ENCODE measurements around the gene RAB17. TPM values are rescaled to one million over a fixed set of nuclear protein-coding genes. Genes with fewer than 3 reads are reported as not detected.
"Not testable (repeated sequence)": the region's sequence is repeated elsewhere in the genome, so short reads cannot be mapped to it uniquely, and the experiment has no call there.

Gene RAB17
- total and polyA plus RNA-seq, 4 experiments from 2014 or later: not detected

DNA sequence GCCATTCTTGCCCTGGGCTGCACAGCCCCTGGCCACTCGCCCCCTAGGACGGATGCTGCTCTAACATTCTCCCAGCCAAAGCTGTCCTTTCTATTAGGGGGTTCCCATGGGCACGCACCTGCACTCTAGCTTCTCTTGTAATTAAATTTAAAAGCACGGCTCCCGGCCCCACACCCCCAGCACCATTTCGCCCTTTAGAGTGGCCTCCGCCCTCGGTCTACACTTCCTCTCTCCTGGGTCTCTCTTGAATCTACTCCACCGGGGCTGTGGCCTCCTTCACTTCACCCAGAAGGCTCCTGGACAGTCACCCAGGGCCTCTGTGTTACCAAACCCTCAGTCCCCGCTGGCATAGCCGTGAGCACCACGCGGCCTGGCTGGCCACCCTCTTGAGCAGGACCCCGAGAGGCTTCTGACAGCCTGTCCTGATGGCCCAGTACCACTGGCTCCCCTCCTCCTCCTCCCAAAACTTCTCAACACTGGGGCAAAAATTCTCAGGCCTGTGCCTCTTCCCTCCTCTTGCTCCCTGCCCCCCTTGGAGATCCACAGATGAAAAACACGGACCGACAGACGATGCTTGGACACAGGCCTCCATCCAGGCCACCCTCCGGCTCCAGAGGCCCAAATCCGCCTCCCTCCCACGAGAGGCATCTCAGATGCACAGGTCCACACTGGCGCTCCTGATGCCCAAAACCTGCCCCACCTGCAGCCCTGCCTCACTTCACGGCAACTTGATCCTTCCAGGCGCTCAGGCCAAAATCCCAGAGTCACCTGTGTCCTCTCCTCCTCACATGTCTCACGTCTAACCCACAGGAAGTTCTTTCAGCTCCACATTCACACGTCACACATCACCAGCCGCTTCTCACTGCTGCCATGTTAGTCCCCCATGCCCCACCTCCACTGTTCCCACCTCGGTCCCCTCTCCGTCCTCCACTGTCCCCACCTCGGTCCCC, 6.9 kb upstream of the RAB17 start:
- Histone ChIP-seq H3K27me3 (ENCODE audit: insufficient read depth, low read length) (no peaks in the 10 kb centered on the region), H3K4me3 (ENCODE audit: low read length in 2 of 2) (no peak overlapping the region), H3K27ac (ENCODE audit: low read depth, low read length) (no peak overlapping the region), H3K9me3 (ENCODE audit: control insufficient read depth in 1 of 2, low read length in 2 of 2) (no peaks in the 10 kb centered on the region), H3K4me1 (ENCODE audit: insufficient read depth, low read length) (peaks cover 1% of the 10 kb centered on the region), H3K36me3 (ENCODE audit: insufficient read depth, low read length) (no peaks in the 10 kb centered on the region)
- H3K27ac Mint-ChIP-seq: peak overlapping the region in 3 of 7 donors; percentile 42 to 79 (median 65)
- CTCF ChIA-PET (ENCODE audit: partially characterized antibody): no interaction called here
- no peaks in the 10 kb centered on the region for H3K9me3 Mint-ChIP-seq
- intact Hi-C loops (cut with micrococcal nuclease): no loop called here
- POLR2A ChIA-PET (ENCODE audit: partially characterized antibody): no interaction called here
- H3K4me1 Mint-ChIP-seq: peaks cover under 1 to 6% (median 2%) of the 10 kb centered on the region in 4 donors
- DNase-seq: no peak
- no peaks in the 10 kb centered on the region for H3K36me3 Mint-ChIP-seq
- H3K4me3 Mint-ChIP-seq: no peak overlapping the region
- H3K27me3 Mint-ChIP-seq: peaks cover 0 to 1% of the 10 kb centered on the region in 2 donors

GRCh38 chr2:237596520-237597195, 6.1 kb upstream of the RAB17 start:
- Histone ChIP-seq H3K27me3 (ENCODE audit: insufficient read depth, low read length) (no peaks in the 10 kb centered on the region), H3K4me1 (ENCODE audit: insufficient read depth, low read length) (peaks cover 1% of the 10 kb centered on the region), H3K4me3 (ENCODE audit: low read length in 2 of 2) (no peak overlapping the region), H3K9me3 (ENCODE audit: control insufficient read depth in 1 of 2, low read length in 2 of 2) (no peaks in the 10 kb centered on the region), H3K27ac (ENCODE audit: low read depth, low read length) (no peak overlapping the region), H3K36me3 (ENCODE audit: insufficient read depth, low read length) (no peaks in the 10 kb centered on the region)
- DNase-seq: no peak
- Mint-ChIP-seq H3K9me3 (no peaks in the 10 kb centered on the region), H3K4me3 (no peak overlapping the region), H3K36me3 (no peaks in the 10 kb centered on the region), H3K27me3 (peaks cover 0 to 1% of the 10 kb centered on the region in 2 donors), H3K27ac (peak overlapping the region in 1 of 7 donors; percentile 68), H3K4me1 (peaks cover under 1 to 2% (median 2%) of the 10 kb centered on the region in 4 donors)
- intact Hi-C loops (cut with micrococcal nuclease): no loop called here
- ChIA-PET POLR2A (ENCODE audit: partially characterized antibody) (no interaction called here), CTCF (ENCODE audit: partially characterized antibody) (no interaction called here)

DNA sequence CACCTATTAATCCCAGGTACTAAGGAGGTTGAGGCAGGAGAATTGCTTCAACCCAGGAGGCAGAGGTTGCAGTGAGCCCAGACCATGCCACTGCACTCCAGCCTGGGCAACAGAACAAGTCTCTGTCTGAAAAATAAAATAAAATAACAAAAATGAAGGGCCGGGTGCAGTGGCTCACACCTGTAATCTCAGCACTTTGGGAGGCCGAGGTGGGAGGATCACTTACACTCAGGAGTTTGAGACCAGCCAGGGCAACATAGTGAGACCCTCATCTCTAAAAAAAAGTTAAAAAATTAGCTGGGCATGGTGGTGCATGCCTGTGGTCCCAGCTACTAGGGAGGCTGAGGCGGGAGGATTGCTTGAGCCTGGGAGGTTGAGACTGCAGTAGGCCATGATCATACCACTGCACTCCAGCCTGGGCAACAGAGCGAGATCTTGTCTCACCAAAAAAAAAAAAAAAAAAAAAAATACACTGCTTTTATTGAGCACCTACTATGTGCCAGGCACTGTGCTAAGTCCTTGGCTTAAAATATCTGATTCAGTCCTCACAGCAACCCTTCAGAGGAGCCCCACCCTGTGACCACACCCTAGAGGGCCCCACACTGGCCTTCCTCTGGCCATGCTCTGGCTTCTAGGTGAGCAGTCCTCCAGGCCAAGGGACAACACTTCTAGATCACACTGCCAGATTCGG, 5.4 kb upstream of the RAB17 start:
- H3K36me3 ChIP-seq (ENCODE audit: insufficient read depth, low read length); H3K27me3 ChIP-seq (ENCODE audit: insufficient read depth, low read length); H3K4me3 ChIP-seq (ENCODE audit: low read length in 2 of 2); DNase-seq; H3K27me3 Mint-ChIP-seq; POLR2A ChIA-PET (ENCODE audit: partially characterized antibody); CTCF ChIA-PET (ENCODE audit: partially characterized antibody); H3K4me3 Mint-ChIP-seq; intact Hi-C loops (cut with micrococcal nuclease); H3K27ac ChIP-seq (ENCODE audit: low read depth, low read length); H3K4me1 ChIP-seq (ENCODE audit: insufficient read depth, low read length); H3K9me3 ChIP-seq (ENCODE audit: control insufficient read depth in 1 of 2, low read length in 2 of 2); H3K4me1 Mint-ChIP-seq; H3K36me3 Mint-ChIP-seq; H3K9me3 Mint-ChIP-seq: not testable (repeated sequence)
- peak overlapping the region in 2 of 7 donors; percentile 60 to 68 for H3K27ac Mint-ChIP-seq

- no peak overlapping the region for H3K4me3 ChIP-seq (ENCODE audit: low read length in 2 of 2)
- H3K27me3 Mint-ChIP-seq: peaks cover 0 to 1% of the 10 kb centered on the region in 2 donors
- no peaks in the 10 kb centered on the region for H3K36me3 Mint-ChIP-seq
- peaks cover 9% of the 10 kb centered on the region for H3K4me1 ChIP-seq (ENCODE audit: insufficient read depth, low read length)
- H3K36me3 ChIP-seq (ENCODE audit: insufficient read depth, low read length): no peaks in the 10 kb centered on the region
- no peaks in the 10 kb centered on the region for H3K9me3 ChIP-seq (ENCODE audit: control insufficient read depth in 1 of 2, low read length in 2 of 2)
- H3K27ac Mint-ChIP-seq: no peak overlapping the region
- ChIA-PET CTCF (ENCODE audit: partially characterized antibody) (no interaction called here), POLR2A (ENCODE audit: partially characterized antibody) (no interaction called here)
- H3K9me3 Mint-ChIP-seq: no peaks in the 10 kb centered on the region
- DNase-seq: no peak
- peaks cover 7 to 11% (median 9%) of the 10 kb centered on the region in 4 donors for H3K4me1 Mint-ChIP-seq
- intact Hi-C loops (cut with micrococcal nuclease): no loop called here
- no peak overlapping the region for H3K27ac ChIP-seq (ENCODE audit: low read depth, low read length)
- H3K27me3 ChIP-seq (ENCODE audit: insufficient read depth, low read length): no peaks in the 10 kb centered on the region
- no peak overlapping the region for H3K4me3 Mint-ChIP-seq
Observed at GRCh38 chr2:237594514-237594871, 4.0 kb upstream of the RAB17 start.

DNA sequence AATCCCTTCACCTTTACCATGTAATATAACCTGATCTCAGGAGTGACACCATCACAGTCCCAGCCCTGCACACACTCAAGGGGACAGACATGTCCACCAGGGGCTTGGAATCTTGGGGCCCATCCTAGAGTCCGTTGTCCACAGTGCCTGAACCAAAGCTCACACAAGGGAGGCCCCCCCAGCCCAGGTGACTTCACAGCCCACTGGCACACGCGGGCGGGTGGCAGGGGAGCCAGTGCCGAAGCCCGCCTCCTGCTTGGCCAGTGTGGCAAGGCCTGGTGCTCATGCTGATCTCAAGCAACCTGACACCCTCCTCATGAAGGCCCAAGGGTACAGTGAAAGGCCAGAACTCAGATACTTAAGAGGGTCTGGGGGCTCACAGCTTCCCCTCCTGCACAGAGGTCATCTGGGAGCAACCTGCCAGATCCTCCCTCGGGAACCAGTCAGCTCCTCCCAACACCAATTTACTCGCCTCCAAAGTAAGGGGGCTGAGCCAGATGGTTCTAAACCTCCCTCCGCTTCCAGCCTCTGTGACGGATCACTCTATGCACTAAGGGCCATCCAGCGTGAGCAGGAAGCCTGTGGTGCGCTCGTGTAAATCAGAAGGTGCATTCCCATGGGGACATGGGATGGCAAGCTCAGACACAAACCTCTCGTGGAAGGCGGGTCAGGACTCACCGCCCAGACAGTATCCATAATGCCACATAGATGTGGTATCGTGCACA, 3.2 kb upstream of the RAB17 start:
- Histone ChIP-seq H3K27ac (ENCODE audit: low read depth, low read length) (no peak overlapping the region), H3K36me3 (ENCODE audit: insufficient read depth, low read length) (no peaks in the 10 kb centered on the region), H3K4me3 (ENCODE audit: low read length in 2 of 2) (no peak overlapping the region), H3K9me3 (ENCODE audit: control insufficient read depth in 1 of 2, low read length in 2 of 2) (no peaks in the 10 kb centered on the region), H3K27me3 (ENCODE audit: insufficient read depth, low read length) (no peaks in the 10 kb centered on the region), H3K4me1 (ENCODE audit: insufficient read depth, low read length) (peaks cover 9% of the 10 kb centered on the region)
- Mint-ChIP-seq H3K4me1 (peaks cover 7 to 11% (median 9%) of the 10 kb centered on the region in 4 donors), H3K27me3 (peaks cover 0 to 1% of the 10 kb centered on the region in 2 donors), H3K27ac (peak overlapping the region in 2 of 7 donors; percentile 53 to 73), H3K4me3 (peak overlapping the region in 1 of 8 donors; percentile 23), H3K9me3 (no peaks in the 10 kb centered on the region), H3K36me3 (no peaks in the 10 kb centered on the region)
- POLR2A ChIA-PET (ENCODE audit: partially characterized antibody): no interaction called here
- no peak for DNase-seq
- intact Hi-C loops (cut with micrococcal nuclease): no loop called here
- CTCF ChIA-PET (ENCODE audit: partially characterized antibody): no interaction called here

GRCh38 chr2:237593036-237593435, 2.5 kb upstream of the RAB17 start:
- Histone ChIP-seq H3K27ac (ENCODE audit: low read depth, low read length) (no peak overlapping the region), H3K4me3 (ENCODE audit: low read length in 2 of 2) (no peak overlapping the region), H3K4me1 (ENCODE audit: insufficient read depth, low read length) (peaks cover 9% of the 10 kb centered on the region), H3K36me3 (ENCODE audit: insufficient read depth, low read length) (no peaks in the 10 kb centered on the region), H3K9me3 (ENCODE audit: control insufficient read depth in 1 of 2, low read length in 2 of 2) (no peaks in the 10 kb centered on the region), H3K27me3 (ENCODE audit: insufficient read depth, low read length) (no peaks in the 10 kb centered on the region)
- Mint-ChIP-seq H3K27ac (peak overlapping the region in 1 of 7 donors; percentile 64), H3K4me1 (peaks cover 7 to 11% (median 9%) of the 10 kb centered on the region in 4 donors), H3K27me3 (peaks cover 0 to 1% of the 10 kb centered on the region in 2 donors), H3K9me3 (no peaks in the 10 kb centered on the region), H3K36me3 (no peaks in the 10 kb centered on the region), H3K4me3 (no peak overlapping the region)
- ChIA-PET POLR2A (ENCODE audit: partially characterized antibody) (no interaction called here), CTCF (ENCODE audit: partially characterized antibody) (interaction anchor here (1.5 kb wide), 1 partner anchor 21 kb away, joined by 4 read pairs; no protein-coding TSS in a partner anchor)
- no peak for DNase-seq
- intact Hi-C loops (cut with micrococcal nuclease): no loop called here
